ENCODE results near the gene CFD. TPM values are rescaled to one million over a fixed set of nuclear protein-coding genes. Genes with fewer than 3 reads are reported as not detected.
"Not testable (repeated sequence)": the region's sequence is repeated elsewhere in the genome, so short reads cannot be mapped to it uniquely, and the experiment has no call there.

CFD gene
- total and polyA plus RNA-seq, 9 donors, result 3.8 to 335 (median 39.2) TPM

GRCh38 chr19:815079-815774 is 44.2 kb upstream of the CFD start:
- no peaks in the 10 kb centered on the region for H3K27me3 ChIP-seq
- H3K9me3 ChIP-seq, result no peaks in the 10 kb centered on the region
- H3K36me3 ChIP-seq, result no peaks in the 10 kb centered on the region
- intact Hi-C loops (cut with DNase I), result no loop called here
- no peaks in the 10 kb centered on the region for H3K4me1 ChIP-seq (ENCODE audit: insufficient read depth)
- DNase-seq, result peak in 1 of 5 donors; percentile 17
- TF ChIP-seq, protein P1, sequence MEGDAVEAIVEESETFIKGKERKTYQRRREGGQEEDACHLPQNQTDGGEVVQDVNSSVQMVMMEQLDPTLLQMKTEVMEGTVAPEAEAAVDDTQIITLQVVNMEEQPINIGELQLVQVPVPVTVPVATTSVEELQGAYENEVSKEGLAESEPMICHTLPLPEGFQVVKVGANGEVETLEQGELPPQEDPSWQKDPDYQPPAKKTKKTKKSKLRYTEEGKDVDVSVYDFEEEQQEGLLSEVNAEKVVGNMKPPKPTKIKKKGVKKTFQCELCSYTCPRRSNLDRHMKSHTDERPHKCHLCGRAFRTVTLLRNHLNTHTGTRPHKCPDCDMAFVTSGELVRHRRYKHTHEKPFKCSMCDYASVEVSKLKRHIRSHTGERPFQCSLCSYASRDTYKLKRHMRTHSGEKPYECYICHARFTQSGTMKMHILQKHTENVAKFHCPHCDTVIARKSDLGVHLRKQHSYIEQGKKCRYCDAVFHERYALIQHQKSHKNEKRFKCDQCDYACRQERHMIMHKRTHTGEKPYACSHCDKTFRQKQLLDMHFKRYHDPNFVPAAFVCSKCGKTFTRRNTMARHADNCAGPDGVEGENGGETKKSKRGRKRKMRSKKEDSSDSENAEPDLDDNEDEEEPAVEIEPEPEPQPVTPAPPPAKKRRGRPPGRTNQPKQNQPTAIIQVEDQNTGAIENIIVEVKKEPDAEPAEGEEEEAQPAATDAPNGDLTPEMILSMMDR (IDR thresholded peaks at IDR 0.05), result no peak
- TF ChIP-seq EP300 (IDR thresholded peaks at IDR 0.05), result no peak
- TF ChIP-seq POLR2A (IDR thresholded peaks at IDR 0.05), result no peak
- no peak overlapping the region for H3K27ac ChIP-seq
- H3K4me3 ChIP-seq, result no peak overlapping the region
- WGBS, 3 donors, result 92 to 95% (median 93%) methylated on average over 46 to 47 of the region's 47 CpGs

GRCh38 chr19:815775-816499 is 43.5 kb upstream of the CFD start:
- no peaks in the 10 kb centered on the region for H3K4me1 ChIP-seq (ENCODE audit: insufficient read depth)

GRCh38 chr19:816500-816857 is 43.0 kb upstream of the CFD start:
- H3K4me1 ChIP-seq (ENCODE audit: insufficient read depth), result no peaks in the 10 kb centered on the region
- intact Hi-C loops (cut with DNase I), result no loop called here
- H3K27me3 ChIP-seq, result no peaks in the 10 kb centered on the region
- DNase-seq, result no peak
- H3K9me3 ChIP-seq, result no peaks in the 10 kb centered on the region
- H3K27ac ChIP-seq, result no peak overlapping the region
- WGBS, 3 donors, result 93 to 94% (median 94%) methylated on average over 2 of the region's 2 CpGs
- TF ChIP-seq EP300 (IDR thresholded peaks at IDR 0.05) (no peak), POLR2A (IDR thresholded peaks at IDR 0.05) (no peak)
- TF ChIP-seq, protein P1 (IDR thresholded peaks at IDR 0.05), result no peak
- H3K36me3 ChIP-seq, result no peaks in the 10 kb centered on the region
- H3K4me3 ChIP-seq, result no peak overlapping the region

More at GRCh38 chr19:815775-816499, 43.5 kb upstream of the CFD start:
- intact Hi-C loops (cut with DNase I), result no loop called here
- no peak overlapping the region for H3K27ac ChIP-seq
- DNase-seq, result no peak
- H3K27me3 ChIP-seq, result no peaks in the 10 kb centered on the region
- 93 to 95% (median 94%) methylated on average over 13 of the region's 13 CpGs for WGBS, 3 donors
- no peaks in the 10 kb centered on the region for H3K9me3 ChIP-seq
- H3K36me3 ChIP-seq, result no peaks in the 10 kb centered on the region
- H3K4me3 ChIP-seq, result no peak overlapping the region
- TF ChIP-seq, protein P1 (IDR thresholded peaks at IDR 0.05), result no peak
- TF ChIP-seq POLR2A (IDR thresholded peaks at IDR 0.05) (no peak), EP300 (IDR thresholded peaks at IDR 0.05) (no peak)

- H3K27me3 ChIP-seq; H3K4me3 ChIP-seq; H3K36me3 ChIP-seq; DNase-seq; H3K27ac ChIP-seq; intact Hi-C loops (cut with DNase I); H3K4me1 ChIP-seq (ENCODE audit: insufficient read depth); H3K9me3 ChIP-seq: not testable (repeated sequence)
- 94 to 97% (median 96%) methylated on average over 5 of the region's 5 CpGs for WGBS, 3 donors
These were observed 39.3 kb upstream of the CFD start for GRCh38 chr19:820212-820611.

Measured in ovary (tissue), 9 donors.